ENCODE results near the gene PMCH.

Gene PMCH

GRCh38 chr12:102215992-102216691 lies 18.5 kb upstream of the PMCH start:
- in situ Hi-C loops (cut with MboI; ENCODE audit: low pct_unique_long_range_greater_than_20kb, low sequenced_read_pairs, unreplicated experiment): no loop called here
- no peak for TF ChIP-seq CTCF (IDR thresholded peaks at IDR 0.05; ENCODE audit: extremely low read depth, insufficient read depth, missing control alignments)
- DNase-seq (ENCODE audit: low spot score): no peak

GRCh38 chr12:102204025-102204424 lies 6.4 kb upstream of the PMCH start:
- DNase-seq (ENCODE audit: low spot score): no peak

GRCh38 chr12:102202556-102202955 lies 4.9 kb upstream of the PMCH start:
- no peak for TF ChIP-seq CTCF (IDR thresholded peaks at IDR 0.05; ENCODE audit: extremely low read depth, insufficient read depth, missing control alignments)
- in situ Hi-C loops (cut with MboI; ENCODE audit: low pct_unique_long_range_greater_than_20kb, low sequenced_read_pairs, unreplicated experiment): no loop called here
- no peak for DNase-seq (ENCODE audit: low spot score)

More at GRCh38 chr12:102204025-102204424, 6.4 kb upstream of the PMCH start:
- in situ Hi-C loops (cut with MboI; ENCODE audit: low pct_unique_long_range_greater_than_20kb, low sequenced_read_pairs, unreplicated experiment): no loop called here
- no peak for TF ChIP-seq CTCF (IDR thresholded peaks at IDR 0.05; ENCODE audit: extremely low read depth, insufficient read depth, missing control alignments)

- DNase-seq (ENCODE audit: low spot score): no peak
- in situ Hi-C loops (cut with MboI; ENCODE audit: low pct_unique_long_range_greater_than_20kb, low sequenced_read_pairs, unreplicated experiment): no loop called here
- TF ChIP-seq CTCF (IDR thresholded peaks at IDR 0.05; ENCODE audit: extremely low read depth, insufficient read depth, missing control alignments): no peak
Measured at GRCh38 chr12:102201436-102202061, 3.9 kb upstream of the PMCH start.

GRCh38 chr12:102195826-102196225 lies 1.8 kb downstream of the PMCH start:
- no peak for TF ChIP-seq CTCF (IDR thresholded peaks at IDR 0.05; ENCODE audit: extremely low read depth, insufficient read depth, missing control alignments)
- in situ Hi-C loops (cut with MboI; ENCODE audit: low pct_unique_long_range_greater_than_20kb, low sequenced_read_pairs, unreplicated experiment): no loop called here
- DNase-seq (ENCODE audit: low spot score): no peak

- DNase-seq (ENCODE audit: low spot score): no peak
- TF ChIP-seq CTCF (IDR thresholded peaks at IDR 0.05; ENCODE audit: extremely low read depth, insufficient read depth, missing control alignments): no peak
- in situ Hi-C loops (cut with MboI; ENCODE audit: low pct_unique_long_range_greater_than_20kb, low sequenced_read_pairs, unreplicated experiment): no loop called here
Measured at GRCh38 chr12:102182635-102183034, 15.0 kb downstream of the PMCH start.

Data from GM13977 (cell line).